Cardiac fibroblast (primary cell): ENCODE measurements around the gene GTSE1.

Experiments
- DNase-seq, 2 donors: peaks; one replicate each; pipeline versions ENCODE4 v3.0.0 to v3.0.0-alpha.2; 2010; ENCODE audit warnings: low read depth in 2 of 2
- H3K4me3 ChIP-seq, 2 donors: replicated peaks in 1 of 2; 1 replicate in 1 of 2; 2 replicates in 1 of 2; pipeline ENCODE4 v1.5.1; 2011; ENCODE audit warnings: low read depth in 2 of 2, low read length in 2 of 2, mild to moderate bottlenecking in 2 of 2, moderate library complexity in 1 of 2
- TF ChIP-seq, protein P1 (sequence below): IDR thresholded peaks from one replicate; pipeline ENCODE4 v1.5.1; 2011; ENCODE audit warnings: low read depth, mild to moderate bottlenecking, low read length, inconsistent platforms

GTSE1 gene

DNA sequence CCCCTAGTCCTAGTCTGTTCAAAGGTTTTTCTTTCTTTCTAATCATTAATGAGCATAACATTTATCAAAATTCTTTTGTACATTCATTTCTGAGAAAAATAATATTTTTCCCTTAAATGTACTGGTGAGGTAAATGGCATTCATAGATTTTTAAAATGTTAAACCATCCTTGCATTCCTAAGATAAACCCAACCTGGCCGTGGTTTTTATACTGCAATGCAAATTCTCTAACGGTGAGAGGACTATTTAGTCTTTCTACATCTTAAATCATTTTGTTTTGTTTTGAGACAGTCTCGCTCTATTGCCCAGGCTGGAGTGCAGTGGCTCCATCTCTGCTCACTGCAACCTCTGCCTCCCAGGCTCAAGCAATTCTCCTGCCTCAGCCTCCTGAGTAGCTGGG lies 79.4 kb downstream of the GTSE1 start:
- TF ChIP-seq, protein P1, sequence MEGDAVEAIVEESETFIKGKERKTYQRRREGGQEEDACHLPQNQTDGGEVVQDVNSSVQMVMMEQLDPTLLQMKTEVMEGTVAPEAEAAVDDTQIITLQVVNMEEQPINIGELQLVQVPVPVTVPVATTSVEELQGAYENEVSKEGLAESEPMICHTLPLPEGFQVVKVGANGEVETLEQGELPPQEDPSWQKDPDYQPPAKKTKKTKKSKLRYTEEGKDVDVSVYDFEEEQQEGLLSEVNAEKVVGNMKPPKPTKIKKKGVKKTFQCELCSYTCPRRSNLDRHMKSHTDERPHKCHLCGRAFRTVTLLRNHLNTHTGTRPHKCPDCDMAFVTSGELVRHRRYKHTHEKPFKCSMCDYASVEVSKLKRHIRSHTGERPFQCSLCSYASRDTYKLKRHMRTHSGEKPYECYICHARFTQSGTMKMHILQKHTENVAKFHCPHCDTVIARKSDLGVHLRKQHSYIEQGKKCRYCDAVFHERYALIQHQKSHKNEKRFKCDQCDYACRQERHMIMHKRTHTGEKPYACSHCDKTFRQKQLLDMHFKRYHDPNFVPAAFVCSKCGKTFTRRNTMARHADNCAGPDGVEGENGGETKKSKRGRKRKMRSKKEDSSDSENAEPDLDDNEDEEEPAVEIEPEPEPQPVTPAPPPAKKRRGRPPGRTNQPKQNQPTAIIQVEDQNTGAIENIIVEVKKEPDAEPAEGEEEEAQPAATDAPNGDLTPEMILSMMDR: no peak
- no peak overlapping the region for H3K4me3 ChIP-seq
- DNase-seq: no peak

DNA sequence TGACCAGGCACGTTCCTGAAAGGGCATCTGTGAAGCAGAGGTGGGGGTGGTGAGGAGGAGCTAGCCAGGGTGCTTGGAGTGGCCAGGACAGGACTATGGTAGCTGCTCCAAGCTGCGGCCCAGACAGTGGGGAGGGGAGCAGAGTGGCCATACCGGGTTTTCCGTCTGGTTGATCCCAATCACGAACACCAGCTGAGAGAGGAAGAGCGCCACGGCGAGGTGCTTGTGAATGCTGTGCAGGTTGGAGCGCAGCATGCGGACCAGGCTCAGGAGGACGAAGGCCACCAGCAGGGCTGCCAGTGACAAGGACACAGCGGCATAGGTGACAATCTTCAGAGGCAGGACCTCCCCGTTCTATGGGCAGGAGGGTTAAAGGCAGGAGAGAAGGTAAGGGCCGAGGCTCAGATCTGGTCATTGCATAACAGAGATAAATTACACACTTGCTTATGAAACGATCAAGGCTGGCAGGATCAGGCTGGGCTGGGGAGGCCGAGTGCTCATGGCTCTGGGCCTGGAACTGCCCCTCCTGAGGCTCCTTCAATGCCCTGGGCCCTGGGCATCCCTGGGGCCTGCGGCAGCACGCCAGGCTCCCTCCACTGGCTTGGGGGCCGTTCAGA lies 80.3 kb downstream of the GTSE1 start:
- no peak for DNase-seq
- TF ChIP-seq, protein P1: no peak
- no peak overlapping the region for H3K4me3 ChIP-seq

DNA sequence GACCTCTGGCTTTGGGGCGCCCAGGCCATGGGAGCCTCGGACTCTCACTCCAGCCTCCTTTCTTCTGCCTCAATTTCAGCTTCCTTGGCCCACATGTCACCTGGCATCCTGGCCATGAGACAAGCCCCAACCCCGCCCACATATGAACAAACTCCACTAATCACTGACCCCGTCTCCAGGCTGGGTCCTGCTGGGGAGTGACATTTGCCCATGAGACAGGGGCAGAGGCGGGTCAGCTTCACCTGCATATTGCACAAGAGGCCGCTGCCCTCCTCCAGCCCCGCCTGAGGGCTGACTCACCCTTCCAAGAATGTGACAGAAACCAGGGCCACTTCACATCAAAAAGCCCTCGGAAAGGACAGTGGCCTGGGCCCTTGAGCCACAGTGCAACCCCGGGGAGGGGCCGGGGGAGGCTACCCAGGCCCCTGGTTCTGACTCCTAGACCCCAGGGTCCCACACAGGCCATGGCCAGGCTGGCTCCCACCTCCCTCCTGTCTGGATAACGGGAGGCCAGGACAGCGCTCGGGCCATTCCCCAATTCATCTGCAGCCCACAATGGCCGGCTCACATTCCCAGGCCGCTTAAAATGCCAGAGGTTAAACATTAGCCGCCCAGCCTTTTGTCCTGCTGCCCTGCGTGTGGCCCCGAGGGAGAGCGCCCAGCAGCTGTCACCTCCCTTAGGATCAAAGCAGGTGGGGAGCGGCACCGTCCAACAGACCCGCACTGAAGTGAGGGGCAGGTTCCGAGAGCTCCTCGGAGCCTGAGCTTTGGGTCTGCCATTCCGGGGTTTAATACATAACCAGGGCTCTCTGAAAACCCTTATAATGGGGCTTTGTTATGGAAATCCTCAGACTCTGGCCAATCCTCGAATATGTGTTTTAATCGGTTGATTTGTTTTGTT lies 81.1 kb downstream of the GTSE1 start:
- peak; percentile 18 to 26 for DNase-seq
- TF ChIP-seq, protein P1: no peak
- H3K4me3 ChIP-seq: no peak overlapping the region

DNA sequence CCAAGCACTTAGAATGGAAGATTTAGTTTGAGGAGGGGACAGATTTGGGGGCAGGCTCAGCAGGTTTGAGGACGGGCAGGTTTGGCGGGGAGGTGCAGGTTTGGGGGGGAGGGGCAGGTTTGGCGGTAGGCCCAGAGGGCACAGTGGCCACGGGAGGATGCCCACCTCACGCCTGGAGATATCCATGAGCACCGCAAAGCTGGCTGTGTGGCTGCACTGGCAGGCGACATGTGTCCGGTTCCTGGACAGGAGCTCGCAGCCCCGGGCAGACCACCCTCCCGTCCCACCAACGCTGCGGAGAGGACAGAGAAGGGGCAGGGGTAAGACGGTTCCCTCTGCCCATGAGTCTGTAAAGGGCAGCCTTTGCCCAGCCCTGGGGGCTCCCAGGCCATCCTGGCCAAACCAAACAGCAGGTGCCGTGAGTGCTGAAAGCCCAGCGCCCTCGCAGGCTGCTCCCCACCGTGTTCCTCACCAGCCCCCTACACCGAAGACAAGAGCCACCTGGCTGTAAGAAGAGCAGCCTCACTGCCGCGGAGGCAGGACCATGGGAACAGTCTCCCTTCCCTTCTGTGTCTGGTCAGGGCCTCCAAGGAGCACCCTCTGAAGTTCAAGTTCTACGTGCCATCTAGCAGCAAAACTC lies 81.9 kb downstream of the GTSE1 start:
- H3K4me3 ChIP-seq: no peak overlapping the region
- TF ChIP-seq, protein P1: no peak
- no peak for DNase-seq

DNA sequence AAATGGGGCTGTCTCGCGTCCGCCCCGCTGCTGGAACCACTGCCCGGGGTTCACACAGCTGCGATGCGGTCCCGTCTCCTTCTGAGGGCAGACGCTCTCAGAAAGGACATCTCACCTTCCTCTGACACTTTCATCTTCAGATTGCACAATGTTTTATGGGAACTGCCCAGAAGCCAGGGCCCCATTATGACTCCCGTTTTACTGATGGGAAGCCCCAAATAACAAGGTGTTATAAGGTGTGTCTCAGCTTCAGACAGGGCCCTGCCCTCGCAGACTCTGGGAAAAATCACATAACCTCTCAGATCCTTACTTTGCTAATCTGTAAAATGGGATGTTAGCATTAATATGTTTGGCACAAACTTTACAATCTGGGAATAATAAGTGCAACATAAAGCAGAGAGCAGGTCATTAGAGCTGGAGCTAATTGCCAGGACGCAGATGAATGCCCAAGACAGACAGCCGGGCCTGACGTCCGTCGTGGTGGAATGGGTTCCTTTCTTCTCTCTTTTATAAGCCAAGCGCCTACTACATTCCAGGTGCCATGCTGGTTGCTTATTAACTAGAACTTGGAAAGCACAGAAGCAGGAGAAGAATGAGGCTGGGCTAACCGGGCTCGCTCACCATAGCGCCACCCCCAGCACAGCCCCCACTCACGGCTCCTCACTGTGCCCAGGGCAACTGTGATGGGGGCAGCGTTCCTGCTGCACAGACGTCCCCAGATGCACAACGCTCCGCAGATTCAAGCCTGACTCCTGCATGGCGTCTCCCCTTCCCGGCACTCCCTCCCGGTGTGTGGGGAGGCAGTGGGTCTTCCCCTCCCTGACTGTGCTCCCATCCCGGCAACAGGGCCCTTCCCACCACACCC lies 82.6 kb downstream of the GTSE1 start:
- no peak overlapping the region for H3K4me3 ChIP-seq
- TF ChIP-seq, protein P1: no peak
- DNase-seq: no peak

DNA sequence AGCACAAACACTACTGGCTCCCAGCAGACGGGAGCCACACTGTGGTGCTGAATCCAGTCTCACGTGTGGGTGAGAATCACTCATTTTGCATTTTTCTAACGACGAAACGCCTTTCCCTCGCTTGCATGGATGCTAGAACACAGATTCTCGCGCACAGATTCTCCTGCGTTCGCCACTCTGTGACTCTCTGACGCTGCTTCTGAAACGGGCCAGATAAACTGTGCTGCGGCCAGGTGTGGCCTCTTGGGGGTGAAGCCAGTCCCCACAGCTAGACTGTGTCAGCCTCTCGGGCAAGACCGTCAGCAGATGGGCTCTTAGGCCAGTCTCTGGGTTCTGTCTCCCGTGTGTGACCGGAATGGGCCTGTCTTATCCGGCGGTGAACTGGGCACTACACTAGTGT lies 83.4 kb downstream of the GTSE1 start:
- TF ChIP-seq, protein P1: no peak
- H3K4me3 ChIP-seq: no peak overlapping the region
- DNase-seq: no peak
